GM18858 (cell line): Measurements from ENCODE around the gene GALNT9.

ENCODE experiments used
- ATAC-seq: cut with Tn5 transposase; IDR thresholded peaks from one replicate; pipeline ENCODE4 v1.9.1; 2021; ENCODE audit not compliant: unreplicated experiment

Gene GALNT9

GRCh38 chr12:132218527-132218875 lies 110.9 kb downstream of the GALNT9 start:
- ATAC-seq, result no peak

GRCh38 chr12:132217800-132218526 lies 111.4 kb downstream of the GALNT9 start:
- ATAC-seq, result no peak

- ATAC-seq, result no peak
Measured at GRCh38 chr12:132217371-132217770, 112.0 kb downstream of the GALNT9 start.

- ATAC-seq, result no peak
Measured at GRCh38 chr12:132216354-132216987, 112.9 kb downstream of the GALNT9 start.

- ATAC-seq, result no peak
Measured at GRCh38 chr12:132215299-132215989, 113.9 kb downstream of the GALNT9 start.

GRCh38 chr12:132214891-132215290 lies 114.5 kb downstream of the GALNT9 start:
- no peak for ATAC-seq

- no peak for ATAC-seq
Measured at GRCh38 chr12:132214161-132214476, 115.3 kb downstream of the GALNT9 start.

- ATAC-seq, result no peak
Measured at GRCh38 chr12:132213359-132214160, 115.8 kb downstream of the GALNT9 start.

GRCh38 chr12:132211816-132212215 lies 117.6 kb downstream of the GALNT9 start:
- no peak for ATAC-seq

- ATAC-seq, result no peak
Measured at GRCh38 chr12:132211326-132211725, 118.1 kb downstream of the GALNT9 start.

- no peak for ATAC-seq
Measured at GRCh38 chr12:132210223-132211055, 119.0 kb downstream of the GALNT9 start.

GRCh38 chr12:132209619-132210222 lies 119.7 kb downstream of the GALNT9 start:
- ATAC-seq, result no peak

- ATAC-seq, result no peak
Measured at GRCh38 chr12:132208153-132208823, 121.1 kb downstream of the GALNT9 start.

GRCh38 chr12:132207083-132207775 lies 122.2 kb downstream of the GALNT9 start:
- no peak for ATAC-seq

GRCh38 chr12:132206046-132206434 lies 123.3 kb downstream of the GALNT9 start:
- no peak for ATAC-seq

- no peak for ATAC-seq
Measured at GRCh38 chr12:132205271-132206045, 123.9 kb downstream of the GALNT9 start.

GRCh38 chr12:132204793-132205270 lies 124.6 kb downstream of the GALNT9 start:
- no peak for ATAC-seq
